Measurements from ENCODE around the gene CDKAL1. TPM values are rescaled to one million over a fixed set of nuclear protein-coding genes. Genes with fewer than 3 reads are reported as not detected.

Gene CDKAL1
- total and polyA plus RNA-seq, 11 donors, result 3.2 to 14.3 (median 9.3) TPM

DNA sequence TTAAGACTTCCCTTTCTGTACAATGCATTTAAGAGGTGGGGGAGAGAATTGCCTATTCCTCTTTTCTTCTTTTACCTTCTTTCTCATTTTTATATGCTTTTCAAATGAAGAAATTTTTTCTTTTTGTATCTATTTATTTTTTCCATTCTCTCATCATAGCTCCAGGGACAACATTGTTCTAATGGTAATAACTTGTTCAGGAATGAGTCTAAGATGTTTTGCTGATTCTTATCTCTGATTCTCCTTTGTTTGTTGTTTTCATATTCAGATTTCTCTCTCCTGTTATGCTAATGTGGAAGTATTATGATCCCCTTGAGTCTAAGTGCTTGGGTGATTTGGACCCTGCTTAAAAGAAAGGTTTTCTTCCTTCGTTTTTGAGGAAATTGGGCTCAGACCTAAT, 451.6 kb downstream of the CDKAL1 start:
- no peaks in the 10 kb centered on the region for H3K27me3 ChIP-seq
- ATAC-seq (no peak), DNase-seq (no peak)
- 71 to 95% (median 78%) methylated on average over 1 of the region's 1 CpG for WGBS, 4 donors
- H3K4me1 ChIP-seq, result no peaks in the 10 kb centered on the region
- TF ChIP-seq CTCF (IDR thresholded peaks at IDR 0.05) (no peak), POLR2A (IDR thresholded peaks at IDR 0.05) (no peak)
- H3K36me3 ChIP-seq, result no peaks in the 10 kb centered on the region
- no peak overlapping the region for H3K27ac ChIP-seq
- peaks cover 0 to 26% (median 9%) of the 10 kb centered on the region in 12 donors for H3K9me3 ChIP-seq
- intact Hi-C loops (cut with DNase I), result no loop called here
- H3K4me3 ChIP-seq, result no peak overlapping the region

GRCh38 chr6:20991910-20992309, 457.7 kb downstream of the CDKAL1 start:
- DNase-seq (no peak), ATAC-seq (no peak)
- H3K27me3 ChIP-seq, result no peaks in the 10 kb centered on the region
- intact Hi-C loops (cut with DNase I), result no loop called here
- no peak for TF ChIP-seq POLR2A (IDR thresholded peaks at IDR 0.05)
- TF ChIP-seq CTCF (IDR thresholded peaks at IDR 0.05), result no peak
- no peak overlapping the region for H3K27ac ChIP-seq
- no peak overlapping the region for H3K4me3 ChIP-seq
- peaks cover 0 to 12% (median 5%) of the 10 kb centered on the region in 12 donors for H3K9me3 ChIP-seq
- no peaks in the 10 kb centered on the region for H3K36me3 ChIP-seq
- H3K4me1 ChIP-seq, result peaks cover 0 to 2% (median 0%) of the 10 kb centered on the region in 12 donors
- 82 to 90% (median 85%) methylated on average over 2 of the region's 2 CpGs for WGBS, 4 donors

DNA sequence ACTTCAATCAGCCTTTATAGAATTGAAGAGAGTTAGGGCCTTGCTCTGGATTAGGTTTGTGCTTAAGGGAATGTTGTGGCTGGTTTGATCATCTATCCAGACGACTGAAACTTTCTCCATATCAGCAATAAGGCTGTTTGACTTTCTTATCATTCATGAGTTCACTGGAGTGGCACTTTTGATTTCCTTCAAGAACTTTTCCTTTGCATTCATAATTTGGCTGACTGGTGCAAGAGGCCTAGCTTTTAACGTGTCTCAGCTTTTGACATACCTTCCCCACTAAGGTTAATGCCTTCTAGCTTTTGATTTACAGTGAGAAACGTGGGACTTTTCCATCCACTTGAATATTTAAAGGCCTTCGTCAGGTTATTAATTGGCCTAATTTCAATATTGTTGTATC, 461.8 kb downstream of the CDKAL1 start:
- Histone ChIP-seq H3K9me3 (peaks cover 0 to 12% (median 5%) of the 10 kb centered on the region in 12 donors), H3K27ac (no peak overlapping the region), H3K4me3 (no peak overlapping the region), H3K27me3 (no peaks in the 10 kb centered on the region), H3K36me3 (peaks cover 0 to 9% (median 0%) of the 10 kb centered on the region in 9 donors), H3K4me1 (peaks cover 0 to 9% (median 4%) of the 10 kb centered on the region in 12 donors)
- TF ChIP-seq CTCF (IDR thresholded peaks at IDR 0.05) (no peak), POLR2A (IDR thresholded peaks at IDR 0.05) (no peak)
- intact Hi-C loops (cut with DNase I), result no loop called here
- WGBS, 4 donors, result 87 to 91% (median 90%) methylated on average over 4 of the region's 4 CpGs
- no peak for DNase-seq
- no peak for ATAC-seq

DNA sequence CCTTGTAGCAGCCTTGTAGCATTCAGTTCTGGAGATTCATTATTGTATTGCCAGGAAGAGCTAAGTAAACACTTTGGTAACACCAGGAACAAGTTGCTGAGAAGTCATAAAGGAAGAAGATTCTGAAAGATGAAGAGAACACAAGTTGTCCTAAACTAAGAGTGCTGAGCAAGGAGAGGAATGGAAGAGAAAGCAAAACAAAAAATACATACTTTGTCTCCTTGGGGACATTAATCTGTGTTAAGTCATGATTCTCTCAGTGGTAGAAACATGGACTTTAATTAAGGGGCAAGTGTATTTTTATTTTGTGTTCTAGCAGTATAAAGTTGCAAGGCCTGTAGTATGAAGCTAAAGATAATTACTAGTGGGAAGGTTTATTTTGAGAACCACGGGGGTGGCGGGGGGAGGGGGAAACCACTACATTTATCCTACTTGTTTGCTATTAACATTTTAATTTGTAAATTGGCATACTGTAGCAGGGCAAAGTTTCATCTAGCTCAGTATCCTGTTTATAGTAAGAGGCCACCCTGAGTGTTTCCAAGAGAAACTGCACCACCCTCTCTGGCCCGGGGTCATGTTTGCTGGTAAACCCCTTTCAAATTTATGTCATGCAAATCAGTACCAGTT, 463.0 kb downstream of the CDKAL1 start:
- DNase-seq, result no peak
- no peak for ATAC-seq
- Histone ChIP-seq H3K4me3 (no peak overlapping the region), H3K4me1 (peaks cover 0 to 9% (median 4%) of the 10 kb centered on the region in 12 donors), H3K27ac (peak overlapping the region in 1 of 12 donors; percentile 21), H3K9me3 (peaks cover 0 to 12% (median 5%) of the 10 kb centered on the region in 12 donors), H3K36me3 (peaks cover 0 to 9% (median 0%) of the 10 kb centered on the region in 9 donors), H3K27me3 (no peaks in the 10 kb centered on the region)
- TF ChIP-seq CTCF (IDR thresholded peaks at IDR 0.05) (no peak), POLR2A (IDR thresholded peaks at IDR 0.05) (no peak)
- intact Hi-C loops (cut with DNase I), result no loop called here
- 27 to 48% (median 47%) methylated on average over 3 of the region's 3 CpGs for WGBS, 4 donors
